ENCODE measurements around the gene SNX27.
"Not testable (repeated sequence)": the region's sequence is repeated elsewhere in the genome, so short reads cannot be mapped to it uniquely, and the experiment has no call there.

SNX27 gene

DNA sequence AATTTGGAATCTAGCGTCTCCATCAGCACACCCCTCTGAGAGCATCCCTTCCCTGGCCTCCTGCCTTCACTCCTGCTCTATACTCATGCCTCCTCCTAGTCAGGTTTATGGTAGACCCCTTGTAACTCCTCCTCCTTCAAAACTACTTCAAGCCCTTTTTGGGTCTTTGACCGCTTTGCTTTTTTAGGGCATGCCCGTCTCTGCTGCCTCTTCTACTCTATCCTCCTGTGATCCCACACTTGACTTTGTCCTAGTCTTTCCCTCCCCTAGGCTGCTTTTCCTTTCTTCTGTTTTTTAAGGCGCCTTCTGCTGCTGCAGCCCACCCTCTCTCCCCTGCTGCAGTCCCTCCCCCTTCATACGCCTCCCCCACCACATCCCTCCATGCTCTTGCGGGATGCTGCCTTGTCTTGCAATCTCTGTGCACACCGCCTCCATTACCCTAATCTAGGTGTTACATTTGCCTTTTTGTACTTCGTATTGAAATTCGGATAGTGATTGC is 1.5 kb downstream of the SNX27 start:
- CTCF ChIA-PET, result no interaction called here
- Mint-ChIP-seq H3K36me3 (peaks cover 11% of the 10 kb centered on the region), H3K27me3 (peaks cover 5% of the 10 kb centered on the region), H3K4me1 (peaks cover 39% of the 10 kb centered on the region), H3K9me3 (no peaks in the 10 kb centered on the region), H3K27ac (peak overlapping the region; percentile 76), H3K4me3 (peak overlapping the region; percentile 92)
- no peak for DNase-seq

DNA sequence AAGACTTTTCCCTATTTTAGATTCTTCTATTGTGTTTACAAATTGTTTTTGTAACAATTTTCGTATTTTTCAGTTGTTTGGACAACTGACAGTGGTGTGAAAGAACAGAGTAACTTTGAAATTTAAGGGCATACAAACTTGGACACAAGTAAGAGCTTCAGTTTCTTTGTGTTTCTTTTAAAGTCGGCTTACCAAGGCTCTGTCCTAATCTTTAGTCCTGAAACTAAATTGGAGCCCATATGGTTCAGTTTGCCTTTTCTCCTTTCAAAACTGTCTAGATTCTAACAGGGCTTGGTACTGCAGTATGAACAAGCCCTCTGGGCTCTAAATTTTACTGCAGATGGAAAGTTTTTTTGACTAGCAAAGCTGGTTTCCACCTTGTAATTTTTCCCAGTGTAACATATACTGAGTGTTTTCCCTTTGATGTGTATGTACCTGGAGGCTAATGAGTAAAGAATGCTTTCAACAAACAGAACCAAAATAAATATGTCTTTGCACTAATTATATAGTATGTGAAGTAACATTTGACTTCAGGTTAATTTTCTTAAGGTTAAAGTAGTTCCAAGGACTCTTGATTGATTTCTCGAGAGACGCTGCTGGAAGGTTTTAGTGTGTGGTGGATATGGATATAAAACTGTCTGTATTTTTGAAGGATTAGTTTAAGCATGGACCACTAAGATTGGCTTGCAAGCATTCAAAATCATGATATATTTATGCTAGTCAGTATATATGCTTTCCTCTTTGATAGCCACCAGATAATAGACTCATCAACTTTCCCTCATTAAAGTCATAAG is 4.1 kb downstream of the SNX27 start:
- CTCF ChIA-PET, result no interaction called here
- Mint-ChIP-seq H3K9me3 (no peaks in the 10 kb centered on the region), H3K27me3 (no peaks in the 10 kb centered on the region), H3K36me3 (peaks cover 14% of the 10 kb centered on the region), H3K27ac (no peak overlapping the region), H3K4me1 (peaks cover 46% of the 10 kb centered on the region), H3K4me3 (no peak overlapping the region)
- no peak for DNase-seq

DNA sequence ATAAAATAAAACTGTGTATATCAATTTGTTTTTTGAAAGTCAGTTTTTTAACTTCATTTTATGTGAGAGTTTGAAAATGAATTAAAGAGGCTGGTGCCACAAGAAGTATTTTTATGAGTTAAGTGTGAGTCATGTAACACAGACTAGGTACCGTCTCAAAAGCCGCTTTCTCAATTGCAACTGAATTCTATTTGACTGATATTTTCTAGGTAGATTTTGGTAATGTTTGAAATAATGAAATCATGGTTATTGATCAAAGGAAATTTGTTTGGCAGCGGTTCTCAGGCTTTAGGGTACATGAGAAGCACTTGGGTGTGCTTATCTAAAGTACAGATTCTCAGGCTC is 4.6 kb downstream of the SNX27 start:
- H3K9me3 Mint-ChIP-seq, result no peaks in the 10 kb centered on the region
- no peak for DNase-seq
- H3K27me3 Mint-ChIP-seq, result no peaks in the 10 kb centered on the region
- peaks cover 44% of the 10 kb centered on the region for H3K4me1 Mint-ChIP-seq
- CTCF ChIA-PET, result no interaction called here
- peaks cover 14% of the 10 kb centered on the region for H3K36me3 Mint-ChIP-seq
- no peak overlapping the region for H3K4me3 Mint-ChIP-seq
- no peak overlapping the region for H3K27ac Mint-ChIP-seq

DNA sequence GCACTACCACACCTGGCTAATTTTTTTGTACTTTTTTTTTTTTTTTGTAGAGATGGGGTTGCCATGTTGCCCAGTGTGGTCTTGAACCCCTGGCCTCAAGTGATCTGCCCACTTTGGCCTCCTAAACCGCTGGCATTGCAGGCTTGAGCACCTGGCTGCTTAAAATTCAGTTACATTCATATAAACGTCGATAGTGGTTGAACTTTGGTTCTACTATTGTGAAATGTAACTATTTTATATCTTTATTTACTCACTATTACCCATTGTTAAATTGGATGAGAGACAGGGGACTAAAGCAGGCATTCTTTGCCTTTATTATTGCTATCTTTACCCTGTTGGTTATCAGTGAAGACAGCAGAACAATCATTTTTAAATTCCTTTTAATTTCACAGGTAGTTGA is 6.2 kb downstream of the SNX27 start:
- Mint-ChIP-seq H3K4me3 (no peak overlapping the region), H3K4me1 (peaks cover 40% of the 10 kb centered on the region), H3K27me3 (no peaks in the 10 kb centered on the region), H3K9me3 (no peaks in the 10 kb centered on the region), H3K36me3 (peaks cover 14% of the 10 kb centered on the region), H3K27ac (no peak overlapping the region)
- DNase-seq, result no peak
- CTCF ChIA-PET, result interaction anchor here (0.7 kb wide), 1 partner anchor 90 kb away, joined by 4 read pairs; no protein-coding TSS in a partner anchor

DNA sequence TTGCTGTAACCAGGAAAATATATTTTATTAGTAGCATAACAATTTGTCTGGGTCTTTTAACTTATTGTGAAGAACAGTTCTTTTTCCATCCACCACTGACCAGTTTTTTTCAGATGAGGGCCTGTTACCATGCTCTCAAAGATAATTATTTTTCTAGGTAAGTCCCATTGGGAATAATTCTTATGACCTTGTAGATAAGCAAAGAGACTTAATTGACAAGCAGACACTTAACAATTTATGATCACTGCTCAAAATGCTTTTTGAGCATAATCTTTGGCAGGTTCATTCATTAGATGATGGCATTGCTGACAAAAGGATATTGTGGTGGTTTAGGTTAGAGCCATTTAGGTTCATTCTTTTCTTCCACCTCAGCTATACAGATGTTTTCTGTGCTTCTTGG is 6.6 kb downstream of the SNX27 start:
- no peak for DNase-seq
- Mint-ChIP-seq H3K9me3 (no peaks in the 10 kb centered on the region), H3K36me3 (peaks cover 14% of the 10 kb centered on the region), H3K4me3 (no peak overlapping the region), H3K27ac (no peak overlapping the region), H3K27me3 (no peaks in the 10 kb centered on the region), H3K4me1 (peaks cover 36% of the 10 kb centered on the region)
- CTCF ChIA-PET, result no interaction called here

DNA sequence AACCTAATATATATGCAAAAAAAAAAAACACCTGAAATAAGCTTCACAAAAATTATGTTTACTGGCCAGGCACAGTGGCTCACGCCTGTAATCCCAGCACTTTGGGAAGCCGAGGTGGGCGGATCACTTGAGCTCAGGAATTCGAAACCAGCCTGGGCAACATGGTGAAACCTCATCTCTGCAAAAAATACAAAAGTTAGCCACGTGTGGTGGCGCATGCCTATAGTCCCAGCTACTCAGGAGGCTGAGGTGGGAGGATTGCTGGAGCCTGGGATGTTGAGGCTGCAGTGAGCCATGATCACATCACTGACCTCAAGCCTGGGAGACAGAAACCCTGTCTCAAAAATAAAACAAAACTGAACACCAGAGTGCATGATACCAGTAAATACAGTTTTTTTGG is 7.1 kb downstream of the SNX27 start:
- H3K4me3 Mint-ChIP-seq, DNase-seq, H3K27me3 Mint-ChIP-seq, H3K9me3 Mint-ChIP-seq, H3K27ac Mint-ChIP-seq: not testable (repeated sequence)
- peaks cover 13% of the 10 kb centered on the region for H3K36me3 Mint-ChIP-seq
- peaks cover 31% of the 10 kb centered on the region for H3K4me1 Mint-ChIP-seq
- CTCF ChIA-PET, result interaction anchor here (1.1 to 1.9 kb wide), 2 partner anchors 14 to 23 kb away, joined by 3 to 4 read pairs; no protein-coding TSS in a partner anchor

DNA sequence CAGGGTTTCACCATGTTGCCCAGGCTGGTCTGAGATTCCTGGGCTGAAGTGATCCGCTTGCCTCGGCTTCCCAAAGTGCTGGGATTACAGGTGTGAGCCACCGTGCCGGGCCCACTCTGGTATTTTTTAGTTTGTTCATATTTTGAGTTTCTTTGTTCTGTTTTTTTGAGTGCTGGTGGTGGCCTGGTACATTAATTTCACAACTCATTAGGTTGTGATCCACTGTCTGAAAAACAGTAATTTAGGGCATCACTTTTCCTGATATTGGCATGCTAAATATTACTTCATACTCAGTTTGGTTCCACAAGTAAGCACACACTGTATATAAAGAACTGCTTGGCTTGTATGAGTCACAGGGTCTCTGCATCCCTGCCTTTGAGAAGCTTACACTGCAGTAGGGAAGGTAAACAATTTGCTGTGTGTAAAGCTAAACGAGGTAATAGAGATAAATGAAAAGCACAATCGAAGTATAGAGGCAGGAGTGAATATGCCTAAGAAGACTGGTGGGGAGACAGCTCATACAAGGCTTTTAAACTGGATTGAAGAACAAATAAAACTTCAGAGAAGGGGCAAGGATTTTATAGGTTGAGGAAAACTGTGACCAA is 7.7 kb downstream of the SNX27 start:
- Mint-ChIP-seq H3K27me3 (no peaks in the 10 kb centered on the region), H3K36me3 (peaks cover 11% of the 10 kb centered on the region), H3K9me3 (no peaks in the 10 kb centered on the region), H3K27ac (no peak overlapping the region), H3K4me3 (no peak overlapping the region), H3K4me1 (peaks cover 26% of the 10 kb centered on the region)
- CTCF ChIA-PET, result interaction anchor here (1.1 to 1.9 kb wide), 2 partner anchors 14 to 23 kb away, joined by 3 to 4 read pairs; no protein-coding TSS in a partner anchor
- DNase-seq, result no peak

DNA sequence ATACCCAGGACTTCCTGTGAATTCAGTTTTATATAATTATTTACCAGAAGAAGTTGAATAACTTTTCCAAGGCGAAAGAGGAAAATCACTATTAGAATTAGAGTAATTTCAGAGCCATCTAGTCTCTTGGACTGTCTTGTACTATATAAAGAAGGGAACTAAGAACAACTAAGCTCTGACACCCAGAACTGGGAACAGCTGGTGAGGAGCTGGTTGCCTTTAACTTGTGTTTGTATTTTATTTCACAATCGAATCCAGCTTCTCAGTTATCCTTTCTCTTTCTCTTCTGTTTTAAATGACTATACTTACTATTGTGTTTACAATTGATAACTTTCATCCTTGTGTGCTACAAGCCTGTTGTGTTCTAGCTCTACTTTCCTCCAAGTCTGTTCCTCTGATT is 8.4 kb downstream of the SNX27 start:
- no peaks in the 10 kb centered on the region for H3K27me3 Mint-ChIP-seq
- H3K9me3 Mint-ChIP-seq, result no peaks in the 10 kb centered on the region

DNA sequence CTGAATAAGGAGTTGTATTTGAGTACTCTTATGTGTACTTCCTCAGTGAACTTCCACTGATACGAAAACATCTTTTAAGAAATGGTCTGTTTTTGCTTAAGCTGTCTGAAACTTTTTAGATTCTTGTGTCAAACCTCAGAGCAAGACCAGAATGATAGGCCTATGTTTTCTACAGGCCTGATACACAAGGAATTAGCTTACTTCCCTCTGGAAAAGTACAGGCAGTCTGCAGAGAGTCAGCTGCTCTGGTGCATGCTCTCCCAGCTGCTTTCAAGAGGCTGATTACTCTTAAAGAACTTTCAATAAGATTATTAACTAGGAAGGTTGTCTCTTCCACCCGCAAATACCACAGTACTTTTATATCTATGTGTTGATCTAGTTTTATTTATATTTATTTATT is 9.5 kb downstream of the SNX27 start:
- CTCF ChIA-PET, result interaction anchor here (1.1 kb wide), 1 partner anchor 28 kb away, joined by 3 read pairs; no protein-coding TSS in a partner anchor
- H3K27me3 Mint-ChIP-seq, result no peaks in the 10 kb centered on the region
- H3K36me3 Mint-ChIP-seq, result peaks cover 4% of the 10 kb centered on the region
- no peaks in the 10 kb centered on the region for H3K9me3 Mint-ChIP-seq
- peaks cover 15% of the 10 kb centered on the region for H3K4me1 Mint-ChIP-seq
- DNase-seq, result no peak
- no peak overlapping the region for H3K27ac Mint-ChIP-seq
- no peak overlapping the region for H3K4me3 Mint-ChIP-seq

More for the DNA sequence above, 8.4 kb downstream of the SNX27 start:
- Mint-ChIP-seq H3K27ac (no peak overlapping the region), H3K4me1 (peaks cover 22% of the 10 kb centered on the region), H3K36me3 (peaks cover 10% of the 10 kb centered on the region), H3K4me3 (no peak overlapping the region)
- CTCF ChIA-PET, result interaction anchor here (1.1 to 1.9 kb wide), 2 partner anchors 24 to 27 kb away, joined by 3 to 4 read pairs; no protein-coding TSS in a partner anchor
- DNase-seq, result no peak

DNA sequence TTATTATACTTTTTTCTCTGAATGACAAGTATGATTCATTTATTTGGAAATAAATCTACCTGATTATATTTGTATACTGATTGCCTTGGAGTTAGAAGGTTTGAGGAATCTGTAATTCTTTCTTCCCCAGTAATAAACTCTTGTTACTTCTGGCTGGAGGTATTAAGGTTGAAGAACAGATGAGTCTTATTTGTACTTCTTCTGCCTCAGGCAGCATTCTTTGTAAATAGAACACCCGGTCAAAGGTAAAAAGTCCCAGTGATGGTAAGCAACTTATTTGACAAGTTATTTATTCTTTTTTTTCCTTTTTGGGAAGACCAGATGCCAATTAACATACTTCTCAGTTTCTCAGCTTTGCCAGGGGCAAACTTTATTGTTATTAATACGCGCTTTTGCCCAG is 12.9 kb downstream of the SNX27 start:
- H3K27ac Mint-ChIP-seq, result no peak overlapping the region
- H3K36me3 Mint-ChIP-seq, result peaks cover 4% of the 10 kb centered on the region
- CTCF ChIA-PET, result interaction anchor here (1.7 kb wide), 1 partner anchor 31 kb away, joined by 6 read pairs; no protein-coding TSS in a partner anchor
- H3K4me1 Mint-ChIP-seq, result peaks cover 12% of the 10 kb centered on the region
- no peak for DNase-seq
- H3K9me3 Mint-ChIP-seq, result no peaks in the 10 kb centered on the region
- H3K4me3 Mint-ChIP-seq, result no peak overlapping the region
- H3K27me3 Mint-ChIP-seq, result no peaks in the 10 kb centered on the region

DNA sequence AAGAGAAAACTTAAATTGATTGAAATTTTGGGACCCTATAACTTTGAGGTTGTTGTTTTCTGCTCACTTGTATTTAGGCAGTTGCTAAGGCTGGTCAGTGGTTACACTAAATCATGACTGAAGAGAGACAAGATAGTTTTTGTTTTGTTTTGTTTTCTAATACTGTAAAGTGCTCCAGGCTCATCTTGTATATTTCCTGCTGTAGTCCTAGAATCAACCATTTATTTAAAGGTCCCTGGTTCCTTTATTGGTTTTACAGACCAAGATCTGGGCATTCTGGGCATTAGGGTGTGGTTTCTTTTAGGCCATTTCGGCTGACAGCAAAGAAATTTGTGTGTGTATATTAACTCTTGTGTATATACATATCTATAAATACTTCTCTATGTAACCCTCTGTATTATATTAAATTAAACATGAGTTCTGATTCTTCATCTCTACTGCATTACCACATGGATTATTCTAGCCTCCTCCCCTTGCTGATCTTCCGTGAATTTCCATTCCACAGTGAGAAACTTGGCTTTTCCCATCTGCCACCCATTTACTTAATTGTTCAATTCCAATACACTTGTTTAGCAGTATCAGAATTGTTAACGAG is 15.0 kb downstream of the SNX27 start:
- H3K4me1 Mint-ChIP-seq, result peaks cover 2% of the 10 kb centered on the region
- peaks cover 4% of the 10 kb centered on the region for H3K36me3 Mint-ChIP-seq
- H3K9me3 Mint-ChIP-seq, result no peaks in the 10 kb centered on the region
- no peaks in the 10 kb centered on the region for H3K27me3 Mint-ChIP-seq
- H3K27ac Mint-ChIP-seq, result no peak overlapping the region
- CTCF ChIA-PET, result no interaction called here
- no peak overlapping the region for H3K4me3 Mint-ChIP-seq
- DNase-seq, result no peak

DNA sequence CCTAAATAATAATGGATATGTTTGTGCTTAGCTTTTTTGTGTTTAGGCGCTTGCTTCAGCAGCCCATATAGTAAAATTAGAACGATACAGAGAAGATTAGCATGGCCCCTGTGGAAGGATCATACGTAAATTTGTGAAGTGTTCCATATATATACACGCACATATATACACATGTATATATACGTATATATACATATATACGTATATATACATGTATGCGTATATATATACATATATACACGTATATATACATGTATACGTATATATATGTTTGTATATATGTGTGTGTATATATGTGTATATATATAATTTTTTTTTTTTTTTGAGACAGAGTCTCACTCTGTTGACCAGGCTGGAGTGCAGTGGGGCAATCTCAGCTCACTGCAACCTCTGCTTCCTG is 17.4 kb downstream of the SNX27 start:
- no peak overlapping the region for H3K4me3 Mint-ChIP-seq
- DNase-seq, result no peak
- no peak overlapping the region for H3K27ac Mint-ChIP-seq
- no peaks in the 10 kb centered on the region for H3K27me3 Mint-ChIP-seq
- peaks cover 4% of the 10 kb centered on the region for H3K36me3 Mint-ChIP-seq
- CTCF ChIA-PET, result interaction anchor here (1.5 kb wide), 1 partner anchor 18 kb away, joined by 3 read pairs; the partner anchor contains the start of gene SNX27
- H3K9me3 Mint-ChIP-seq, result no peaks in the 10 kb centered on the region
- H3K4me1 Mint-ChIP-seq, result no peaks in the 10 kb centered on the region

DNA sequence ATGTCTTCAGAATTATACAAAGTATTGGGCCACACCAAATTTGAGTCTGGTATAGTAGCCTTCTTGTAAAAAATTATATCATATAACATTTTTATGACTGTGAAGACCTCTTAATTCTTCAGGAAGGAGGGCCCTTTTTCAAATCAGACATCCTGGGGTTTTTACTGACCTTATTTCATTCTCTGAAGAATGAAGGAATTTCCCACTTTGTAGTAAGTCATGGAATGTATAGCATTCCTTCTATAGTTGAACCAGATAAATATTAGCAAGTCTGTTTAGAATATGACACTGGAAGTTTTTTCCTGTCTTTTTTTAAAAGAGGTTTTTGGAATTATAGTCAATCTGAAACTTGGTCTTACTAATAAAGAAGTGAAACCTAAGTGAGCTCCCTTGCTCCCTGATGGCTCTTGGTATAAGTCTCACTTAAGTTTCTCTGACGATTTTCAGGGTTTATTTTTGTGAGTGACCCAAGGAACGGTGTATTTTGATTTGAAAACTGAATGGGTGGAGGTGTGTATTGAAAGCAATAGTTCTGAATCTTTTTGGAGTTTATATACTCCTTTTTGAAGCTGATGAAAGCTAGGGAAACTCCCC is 23.7 kb downstream of the SNX27 start:
- DNase-seq, result no peak
- no peak overlapping the region for H3K4me3 Mint-ChIP-seq
- peaks cover 9% of the 10 kb centered on the region for H3K36me3 Mint-ChIP-seq
- no peaks in the 10 kb centered on the region for H3K27me3 Mint-ChIP-seq
- CTCF ChIA-PET, result interaction anchor here (1.0 kb wide), 1 partner anchor 44 kb away, joined by 3 read pairs; no protein-coding TSS in a partner anchor
- no peaks in the 10 kb centered on the region for H3K4me1 Mint-ChIP-seq
- no peak overlapping the region for H3K27ac Mint-ChIP-seq
- no peaks in the 10 kb centered on the region for H3K9me3 Mint-ChIP-seq

Measured in activated naive CD4-positive, alpha-beta T cell treated with anti-CD3 and anti-CD28 coated beads, Interleukin-2, amount 10 ng/mL, durations not matched to agents 7 days and 5 days (primary cell).